Measurements from ENCODE around the gene WDR73. TPM values are rescaled to one million over a fixed set of nuclear protein-coding genes. Genes with fewer than 3 reads are reported as not detected.

The WDR73 gene
- total RNA-seq, 1 experiment from 2014 or later = 42.4 TPM

DNA sequence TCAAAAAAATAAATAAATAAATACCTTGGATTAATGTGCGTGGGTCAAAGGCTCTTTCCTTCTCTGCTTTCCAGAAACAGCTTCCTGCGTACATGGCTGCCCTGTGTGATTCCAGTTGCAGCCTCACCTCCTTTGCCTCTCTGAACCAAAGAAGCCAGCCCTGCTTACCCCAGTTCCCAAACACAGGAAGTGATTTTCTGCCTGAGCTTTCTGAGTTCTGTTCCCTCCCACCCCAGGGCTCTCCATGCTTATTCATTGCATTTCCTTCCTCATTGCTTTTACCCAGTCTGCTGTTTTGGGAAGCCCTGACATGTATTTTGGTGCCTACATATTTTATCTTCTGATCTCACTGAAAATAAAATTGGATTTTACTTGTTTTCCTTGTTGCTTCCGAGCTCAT, 37.8 kb downstream of the WDR73 start:
- no peak for DNase-seq (ENCODE audit: low spot score)
- intact Hi-C loops (cut with micrococcal nuclease; ENCODE audit: unreplicated experiment) = no loop called here
- Histone ChIP-seq H3K27ac (ENCODE audit: low read depth, low read length, poor library complexity, severe bottlenecking) (no peak overlapping the region), H3K27me3 (replicated peaks; ENCODE audit: insufficient read depth, low read depth, low read length, poor library complexity) (no peaks in the 10 kb centered on the region), H3K9me3 (ENCODE audit: low read depth, low read length, poor library complexity, severe bottlenecking) (peaks cover 19% of the 10 kb centered on the region), H3K4me1 (ENCODE audit: insufficient read depth, low read length, poor library complexity, severe bottlenecking) (no peaks in the 10 kb centered on the region), H3K36me3 (ENCODE audit: insufficient read depth, low read length, poor library complexity, severe bottlenecking) (peaks cover 10% of the 10 kb centered on the region), H3K4me3 (ENCODE audit: low read depth, low read length, poor library complexity, severe bottlenecking) (no peak overlapping the region)
- no TSS peak for BruUV-seq (replicated peaks)
- TF ChIP-seq, protein P1, sequence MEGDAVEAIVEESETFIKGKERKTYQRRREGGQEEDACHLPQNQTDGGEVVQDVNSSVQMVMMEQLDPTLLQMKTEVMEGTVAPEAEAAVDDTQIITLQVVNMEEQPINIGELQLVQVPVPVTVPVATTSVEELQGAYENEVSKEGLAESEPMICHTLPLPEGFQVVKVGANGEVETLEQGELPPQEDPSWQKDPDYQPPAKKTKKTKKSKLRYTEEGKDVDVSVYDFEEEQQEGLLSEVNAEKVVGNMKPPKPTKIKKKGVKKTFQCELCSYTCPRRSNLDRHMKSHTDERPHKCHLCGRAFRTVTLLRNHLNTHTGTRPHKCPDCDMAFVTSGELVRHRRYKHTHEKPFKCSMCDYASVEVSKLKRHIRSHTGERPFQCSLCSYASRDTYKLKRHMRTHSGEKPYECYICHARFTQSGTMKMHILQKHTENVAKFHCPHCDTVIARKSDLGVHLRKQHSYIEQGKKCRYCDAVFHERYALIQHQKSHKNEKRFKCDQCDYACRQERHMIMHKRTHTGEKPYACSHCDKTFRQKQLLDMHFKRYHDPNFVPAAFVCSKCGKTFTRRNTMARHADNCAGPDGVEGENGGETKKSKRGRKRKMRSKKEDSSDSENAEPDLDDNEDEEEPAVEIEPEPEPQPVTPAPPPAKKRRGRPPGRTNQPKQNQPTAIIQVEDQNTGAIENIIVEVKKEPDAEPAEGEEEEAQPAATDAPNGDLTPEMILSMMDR (conservative IDR thresholded peaks at IDR 0.05; ENCODE audit: low read depth, low read length) = no peak
- no peak for TF ChIP-seq EZH2 (IDR thresholded peaks at IDR 0.05; ENCODE audit: borderline replicate concordance, low read depth, low read length, poor library complexity, severe bottlenecking)
- CTCF ChIA-PET = no interaction called here
- POLR2A ChIA-PET (ENCODE audit: low non-redundant PET) = interaction anchor here (0.6 kb wide), 1 partner anchor 474 kb away, joined by 3 read pairs; no protein-coding TSS in a partner anchor

DNA sequence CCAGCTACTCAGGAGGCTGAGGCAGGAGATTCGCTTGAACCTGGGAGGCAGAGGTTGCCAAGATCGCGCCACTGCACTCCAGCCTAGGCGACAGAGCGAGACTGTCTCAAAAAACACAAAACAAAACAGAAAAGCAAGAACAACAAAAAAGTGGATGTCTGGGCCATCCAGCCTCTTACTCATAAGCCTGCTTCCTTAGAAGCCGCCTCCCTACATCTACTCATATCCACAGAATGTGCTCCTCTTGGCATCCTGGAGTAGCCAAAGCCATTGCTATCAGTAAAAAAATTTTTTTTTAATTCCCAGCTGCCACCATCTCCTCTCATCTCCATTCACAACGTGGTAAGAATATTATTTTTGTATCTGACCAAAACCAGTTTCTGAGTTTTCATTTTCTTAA, 42.5 kb downstream of the WDR73 start:
- CTCF ChIA-PET = no interaction called here
- DNase-seq (ENCODE audit: low spot score) = no peak
- Histone ChIP-seq H3K27me3 (replicated peaks; ENCODE audit: insufficient read depth, low read depth, low read length, poor library complexity) (no peaks in the 10 kb centered on the region), H3K4me3 (ENCODE audit: low read depth, low read length, poor library complexity, severe bottlenecking) (no peak overlapping the region), H3K4me1 (ENCODE audit: insufficient read depth, low read length, poor library complexity, severe bottlenecking) (no peaks in the 10 kb centered on the region), H3K27ac (ENCODE audit: low read depth, low read length, poor library complexity, severe bottlenecking) (no peak overlapping the region), H3K9me3 (ENCODE audit: low read depth, low read length, poor library complexity, severe bottlenecking) (no peaks in the 10 kb centered on the region), H3K36me3 (ENCODE audit: insufficient read depth, low read length, poor library complexity, severe bottlenecking) (peaks cover 3% of the 10 kb centered on the region)
- no peak for TF ChIP-seq EZH2 (IDR thresholded peaks at IDR 0.05; ENCODE audit: borderline replicate concordance, low read depth, low read length, poor library complexity, severe bottlenecking)
- TF ChIP-seq, protein P1 (conservative IDR thresholded peaks at IDR 0.05; ENCODE audit: low read depth, low read length) = no peak
- POLR2A ChIA-PET (ENCODE audit: low non-redundant PET) = no interaction called here
- no TSS peak for BruUV-seq (replicated peaks)
- intact Hi-C loops (cut with micrococcal nuclease; ENCODE audit: unreplicated experiment) = no loop called here

DNA sequence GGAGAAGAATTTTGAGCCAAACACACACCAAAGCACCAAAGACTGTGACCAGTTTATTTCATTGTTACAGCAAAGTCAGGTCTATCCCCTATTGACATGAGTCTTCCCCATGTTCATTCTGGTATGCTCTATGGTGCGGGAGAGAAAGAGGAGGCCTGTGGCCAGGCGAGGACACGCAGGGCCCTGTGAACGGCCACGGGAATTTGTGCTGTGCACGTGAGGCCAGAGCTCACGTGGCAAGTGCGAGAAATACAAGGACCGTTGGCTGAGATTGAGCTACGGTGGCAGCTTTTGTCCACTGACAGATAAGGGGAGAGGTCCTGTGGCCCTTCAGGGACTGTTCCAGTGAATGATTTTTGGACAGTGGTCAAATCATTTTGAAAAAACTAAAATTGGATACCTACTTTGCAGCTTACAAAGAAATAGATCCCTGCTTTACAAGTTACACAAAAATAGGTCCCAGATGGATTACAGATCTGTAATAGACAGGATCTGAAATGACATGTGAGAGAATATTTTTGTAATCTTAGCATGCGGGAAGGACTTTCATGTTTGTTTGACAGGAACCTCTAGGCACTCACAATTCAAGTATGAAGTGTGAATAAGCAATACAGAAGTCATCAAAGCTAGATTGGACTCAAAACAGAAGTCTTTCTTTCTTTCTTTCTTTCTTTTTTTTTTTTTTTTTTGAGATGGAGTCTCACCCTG, 44.1 kb downstream of the WDR73 start:
- CTCF ChIA-PET = no interaction called here
- intact Hi-C loops (cut with micrococcal nuclease; ENCODE audit: unreplicated experiment) = no loop called here
- H3K27ac ChIP-seq (ENCODE audit: low read depth, low read length, poor library complexity, severe bottlenecking) = no peak overlapping the region
- DNase-seq (ENCODE audit: low spot score) = no peak
- POLR2A ChIA-PET (ENCODE audit: low non-redundant PET) = interaction anchor here (0.8 kb wide), 1 partner anchor 486 kb away, joined by 3 read pairs; no protein-coding TSS in a partner anchor
- no peak overlapping the region for H3K4me3 ChIP-seq (ENCODE audit: low read depth, low read length, poor library complexity, severe bottlenecking)
- H3K9me3 ChIP-seq (ENCODE audit: low read depth, low read length, poor library complexity, severe bottlenecking) = no peaks in the 10 kb centered on the region
- BruUV-seq (replicated peaks) = no TSS peak
- TF ChIP-seq, protein P1 (conservative IDR thresholded peaks at IDR 0.05; ENCODE audit: low read depth, low read length) = no peak
- TF ChIP-seq EZH2 (IDR thresholded peaks at IDR 0.05; ENCODE audit: borderline replicate concordance, low read depth, low read length, poor library complexity, severe bottlenecking) = no peak
- H3K4me1 ChIP-seq (ENCODE audit: insufficient read depth, low read length, poor library complexity, severe bottlenecking) = no peaks in the 10 kb centered on the region
- peaks cover 10% of the 10 kb centered on the region for H3K36me3 ChIP-seq (ENCODE audit: insufficient read depth, low read length, poor library complexity, severe bottlenecking)
- H3K27me3 ChIP-seq (replicated peaks; ENCODE audit: insufficient read depth, low read depth, low read length, poor library complexity) = no peaks in the 10 kb centered on the region
